DOHH2 (cell line): Measurements from ENCODE around the gene INKA2.

Experiments used
- CTCF ChIP-seq: fragments of 200-600 bp; sonication (generic); IDR thresholded peaks from one replicate; pipeline ENCODE4 v1.5.1; 2014; ENCODE audit warnings: antibody characterized with exemption, mild to moderate bottlenecking, low read depth, low read length; ENCODE audit not compliant: poor library complexity, severe bottlenecking
- EZH2phosphoT487 ChIP-seq: fragments of 200-600 bp; sonication (generic); IDR thresholded peaks from 2 replicates; pipeline ENCODE4 v1.6.1; 2017; ENCODE audit warnings: borderline replicate concordance, mild to moderate bottlenecking, antibody characterized with exemption, low read length, moderate library complexity, mixed read lengths

GRCh38 chr1:111738436-111739193 is 580 bp downstream of the INKA2 start:
- TF ChIP-seq CTCF: no peak
- TF ChIP-seq EZH2phosphoT487: no peak
